K562 (cell line): ENCODE measurements around the gene CCL24. TPM values are rescaled to one million over a fixed set of nuclear protein-coding genes. Genes with fewer than 3 reads are reported as not detected.

Source experiments
- CC2D1A ChIP-seq: fragments of 450-650 bp; IDR thresholded peaks from 2 replicates; pipeline ENCODE4 v1.6.1; 2017; ENCODE audit warnings: mild to moderate bottlenecking
- CCNT2 ChIP-seq: IDR thresholded peaks from 2 replicates; pipeline ENCODE4 v1.6.1; 2011; ENCODE audit warnings: borderline replicate concordance, low read depth, mild to moderate bottlenecking, moderate library complexity, mixed read lengths, low read length; ENCODE audit not compliant: insufficient read length; ENCODE audit errors: extremely low read depth
- EP400 ChIP-seq: fragments of 450-650 bp; IDR thresholded peaks from 2 replicates; pipeline ENCODE4 v1.6.1; 2017; ENCODE audit warnings: antibody characterized with exemption, mild to moderate bottlenecking, moderate library complexity
- FOXA3 ChIP-seq, 2 experiments: fragments of 450-650 bp in 1 of 2; sonication (generic) in 1 of 2; formaldehyde crosslinking; IDR thresholded peaks in 1 of 2; conservative IDR thresholded peaks in 1 of 2; 2 replicates each; pipeline versions ENCODE4 v1.4.0 to v1.8.0; 2020 to 2022; ENCODE audit warnings: mild to moderate bottlenecking in 2 of 2, missing genetic modification reagents in 1 of 2
- GATA2 ChIP-seq: sonication (generic); formaldehyde crosslinking; IDR thresholded peaks from 2 replicates; pipeline ENCODE4 v1.4.0; 2020; ENCODE audit warnings: mild to moderate bottlenecking, missing genetic modification reagents
- MAFF ChIP-seq: IDR thresholded peaks from 2 replicates; pipeline ENCODE4 v1.6.1; 2012; ENCODE audit warnings: low read length, improper control_type of control experiment
- NEUROD1 ChIP-seq: fragments of 150-350 bp; IDR thresholded peaks from 2 replicates; pipeline ENCODE4 v1.6.1; 2014; ENCODE audit warnings: borderline replicate concordance, low read length, low read depth; ENCODE audit not compliant: partially characterized antibody
- RAD21 ChIP-seq, 2 experiments: fragments of 250-450 bp in 1 of 2; fragments of 450-650 bp in 1 of 2; sonication (Bioruptor Pico) in 1 of 2; formaldehyde crosslinking in 1 of 2; IDR thresholded peaks in 1 of 2; conservative IDR thresholded peaks in 1 of 2; 2 replicates each; pipeline versions ENCODE4 v1.4.0 to v1.8.0; 2020 to 2022; ENCODE audit warnings: mild to moderate bottlenecking in 2 of 2, moderate library complexity in 1 of 2
- TRIM28 ChIP-seq: fragments of 450-650 bp; IDR thresholded peaks from 2 replicates; pipeline ENCODE4 v1.6.1; 2017
- TSC22D4 ChIP-seq: fragments of 450-650 bp; IDR thresholded peaks from 2 replicates; pipeline ENCODE4 v1.6.1; 2016; ENCODE audit warnings: missing genetic modification characterization, missing biosample characterization, control low read depth
- ZBTB8A ChIP-seq: fragments of 450-650 bp; IDR thresholded peaks from 2 replicates; pipeline ENCODE4 v1.6.1; 2018; ENCODE audit warnings: mild to moderate bottlenecking, moderate library complexity; ENCODE audit not compliant: partially characterized antibody
- ZNF143 ChIP-seq: sonication (generic); formaldehyde crosslinking; IDR thresholded peaks from 2 replicates; pipeline ENCODE4 v1.9.0; 2022; ENCODE audit warnings: mild to moderate bottlenecking, missing genetic modification reagents
- ZNF224 ChIP-seq: sonication (generic); formaldehyde crosslinking; IDR thresholded peaks from 2 replicates; pipeline ENCODE4 v1.8.0; 2022; ENCODE audit warnings: mild to moderate bottlenecking, missing genetic modification reagents
- polyA plus RNA-seq, 8 experiments: library from polyadenylated mRNA; depleted of rRNA in 4 of 8; stranded (reverse) in 5 of 8; unstranded in 3 of 8; fragments of >200 nt; fragmentation: Nextera tagmentation in 2 of 8; fragmentation: Illumina TruSeq in 1 of 8; extraction: Ambion mirVana in 2 of 8; extraction: Trizol in 1 of 8; gene quantifications; 2 replicates each; pipeline versions ENCODE4 v1.2.1 to v1.2.3, GENCODE V29; 2011 to 2014; ENCODE audit warnings: inconsistent platforms in 1 of 8, missing spikeins in 1 of 8
- total RNA-seq, 7 experiments: library from RNA; depleted of rRNA in 6 of 7; stranded (reverse); fragments of >200 nt in 6 of 7; fragmentation: Illumina TruSeq in 2 of 7; extraction: Trizol in 2 of 7; gene quantifications; 2 replicates each; pipeline versions ENCODE4 v1.2.1 to v1.2.3, GENCODE V29; 2011 to 2021; ENCODE audit warnings: low replicate concordance in 1 of 7
- TF ChIP-seq, protein P1 (sequence below), 3 experiments: IDR thresholded peaks in 2 of 3; conservative IDR thresholded peaks in 1 of 3; 2 replicates each; pipeline ENCODE4 v1.5.1; 2011 to 2012; ENCODE audit warnings: low read length in 3 of 3, mild to moderate bottlenecking in 3 of 3, control low read depth in 2 of 3, improper control_type of control experiment in 1 of 3, inconsistent platforms in 1 of 3, low read depth in 1 of 3, mixed read lengths in 1 of 3, moderate library complexity in 1 of 3; ENCODE audit not compliant: insufficient read depth in 2 of 3
- TF ChIP-seq, protein P2 (sequence below): fragments of 450-650 bp; formaldehyde crosslinking; IDR thresholded peaks from 2 replicates; pipeline ENCODE4 v1.4.0; 2020; ENCODE audit warnings: mild to moderate bottlenecking, moderate library complexity
- TF ChIP-seq, protein P3 (sequence below): sonication (generic); formaldehyde crosslinking; IDR thresholded peaks from 2 replicates; pipeline ENCODE4 v1.8.1; 2023; ENCODE audit warnings: mild to moderate bottlenecking, missing genetic modification reagents
- TF ChIP-seq, protein P4 (sequence below): fragments of 450-650 bp; IDR thresholded peaks from 2 replicates; pipeline ENCODE4 v1.7.1; 2018; ENCODE audit warnings: mild to moderate bottlenecking, low read depth; ENCODE audit not compliant: partially characterized antibody

Gene CCL24
- total and polyA plus RNA-seq, 9 of the 15 experiments (the other 6 are each of a cell fraction or from before 2014, with no cell fraction given): 0.45 to 3.6 (median 0.95) TPM; not detected in 1

DNA sequence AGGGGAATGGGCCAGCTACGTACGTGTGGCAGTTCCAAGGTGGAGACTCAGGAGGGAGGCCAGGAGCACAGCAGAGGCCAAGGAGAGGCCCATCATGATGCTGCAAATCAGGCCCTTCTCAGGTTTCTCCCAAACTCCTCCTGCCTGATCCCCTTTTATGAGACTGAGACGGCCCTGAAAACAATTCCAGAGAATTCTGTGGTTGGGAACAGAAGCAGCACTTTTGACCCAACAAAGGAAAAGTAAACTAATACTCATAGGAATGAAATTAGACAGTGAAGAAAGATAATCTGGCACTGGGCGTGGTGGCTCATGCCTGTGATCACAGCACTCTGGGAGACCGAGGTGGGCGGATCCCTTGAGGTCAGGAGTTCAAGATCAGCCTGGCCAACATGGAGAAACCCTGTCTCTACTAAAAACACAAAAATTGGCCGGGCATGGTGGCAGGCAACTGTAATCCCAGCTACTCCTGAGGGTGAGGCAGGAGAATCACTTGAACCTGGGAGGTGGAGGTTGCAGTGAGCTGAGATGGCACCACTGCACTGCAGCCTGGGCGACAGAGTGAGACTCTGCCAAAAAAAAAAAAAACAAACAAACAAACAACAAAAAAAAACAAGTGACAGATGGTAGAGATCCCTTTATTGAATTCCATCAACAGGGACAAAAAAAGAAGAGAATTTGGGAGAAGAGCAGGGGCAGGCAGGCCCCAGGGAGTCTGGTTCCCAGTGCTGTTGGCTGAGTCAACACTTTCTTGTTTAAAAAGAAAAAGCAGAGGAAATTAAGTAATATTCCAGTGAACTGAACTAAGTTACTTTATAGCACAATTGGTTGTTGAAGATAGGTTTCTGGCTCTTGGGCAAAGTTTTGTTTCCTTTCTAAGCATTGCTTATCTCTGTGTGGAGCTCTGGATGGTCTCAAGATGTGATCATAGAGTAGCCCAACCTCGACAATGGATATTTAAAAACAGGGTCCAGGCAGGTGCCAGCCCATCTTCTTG, 41.2 kb downstream of the CCL24 start, which contains the start of gene CCL26 (continued):
- TF ChIP-seq, protein P1, sequence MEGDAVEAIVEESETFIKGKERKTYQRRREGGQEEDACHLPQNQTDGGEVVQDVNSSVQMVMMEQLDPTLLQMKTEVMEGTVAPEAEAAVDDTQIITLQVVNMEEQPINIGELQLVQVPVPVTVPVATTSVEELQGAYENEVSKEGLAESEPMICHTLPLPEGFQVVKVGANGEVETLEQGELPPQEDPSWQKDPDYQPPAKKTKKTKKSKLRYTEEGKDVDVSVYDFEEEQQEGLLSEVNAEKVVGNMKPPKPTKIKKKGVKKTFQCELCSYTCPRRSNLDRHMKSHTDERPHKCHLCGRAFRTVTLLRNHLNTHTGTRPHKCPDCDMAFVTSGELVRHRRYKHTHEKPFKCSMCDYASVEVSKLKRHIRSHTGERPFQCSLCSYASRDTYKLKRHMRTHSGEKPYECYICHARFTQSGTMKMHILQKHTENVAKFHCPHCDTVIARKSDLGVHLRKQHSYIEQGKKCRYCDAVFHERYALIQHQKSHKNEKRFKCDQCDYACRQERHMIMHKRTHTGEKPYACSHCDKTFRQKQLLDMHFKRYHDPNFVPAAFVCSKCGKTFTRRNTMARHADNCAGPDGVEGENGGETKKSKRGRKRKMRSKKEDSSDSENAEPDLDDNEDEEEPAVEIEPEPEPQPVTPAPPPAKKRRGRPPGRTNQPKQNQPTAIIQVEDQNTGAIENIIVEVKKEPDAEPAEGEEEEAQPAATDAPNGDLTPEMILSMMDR (IDR thresholded peaks at IDR 0.05 in 2 of 3, conservative IDR thresholded peaks at IDR 0.05 in 1 of 3; ENCODE audit: insufficient read depth in 2 of 3, low read depth in 1 of 3, low read length in 3 of 3): no peak
- TF ChIP-seq NEUROD1 (peak; percentile 6), EP400 (0 out of 2 replicates have a peak, but pooled peaks have one; percentile 27), MAFF (peak; percentile 21; the same call in 1 of the 2 replicates), TSC22D4 (tag) (no peak), CCNT2 (no peak), ZNF224 (no peak), RAD21 (CRISPR knock-in tag; conservative IDR thresholded peaks at IDR 0.05 in 1 of 2, IDR thresholded peaks at IDR 0.05 in 1 of 2) (no peak), FOXA3 (CRISPR knock-in tag; conservative IDR thresholded peaks at IDR 0.05 in 1 of 2, IDR thresholded peaks at IDR 0.05 in 1 of 2) (no peak), TRIM28 (no peak), ZBTB8A (no peak), ZNF143 (CRISPR knock-in tag) (no peak), CC2D1A (peak; percentile 26; the same call in 1 of the 2 replicates), GATA2 (CRISPR knock-in tag) (no peak)
- TF ChIP-seq, protein P2, sequence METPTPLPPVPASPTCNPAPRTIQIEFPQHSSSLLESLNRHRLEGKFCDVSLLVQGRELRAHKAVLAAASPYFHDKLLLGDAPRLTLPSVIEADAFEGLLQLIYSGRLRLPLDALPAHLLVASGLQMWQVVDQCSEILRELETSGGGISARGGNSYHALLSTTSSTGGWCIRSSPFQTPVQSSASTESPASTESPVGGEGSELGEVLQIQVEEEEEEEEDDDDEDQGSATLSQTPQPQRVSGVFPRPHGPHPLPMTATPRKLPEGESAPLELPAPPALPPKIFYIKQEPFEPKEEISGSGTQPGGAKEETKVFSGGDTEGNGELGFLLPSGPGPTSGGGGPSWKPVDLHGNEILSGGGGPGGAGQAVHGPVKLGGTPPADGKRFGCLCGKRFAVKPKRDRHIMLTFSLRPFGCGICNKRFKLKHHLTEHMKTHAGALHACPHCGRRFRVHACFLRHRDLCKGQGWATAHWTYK (CRISPR knock-in tag): no peak
- TF ChIP-seq, protein P3, sequence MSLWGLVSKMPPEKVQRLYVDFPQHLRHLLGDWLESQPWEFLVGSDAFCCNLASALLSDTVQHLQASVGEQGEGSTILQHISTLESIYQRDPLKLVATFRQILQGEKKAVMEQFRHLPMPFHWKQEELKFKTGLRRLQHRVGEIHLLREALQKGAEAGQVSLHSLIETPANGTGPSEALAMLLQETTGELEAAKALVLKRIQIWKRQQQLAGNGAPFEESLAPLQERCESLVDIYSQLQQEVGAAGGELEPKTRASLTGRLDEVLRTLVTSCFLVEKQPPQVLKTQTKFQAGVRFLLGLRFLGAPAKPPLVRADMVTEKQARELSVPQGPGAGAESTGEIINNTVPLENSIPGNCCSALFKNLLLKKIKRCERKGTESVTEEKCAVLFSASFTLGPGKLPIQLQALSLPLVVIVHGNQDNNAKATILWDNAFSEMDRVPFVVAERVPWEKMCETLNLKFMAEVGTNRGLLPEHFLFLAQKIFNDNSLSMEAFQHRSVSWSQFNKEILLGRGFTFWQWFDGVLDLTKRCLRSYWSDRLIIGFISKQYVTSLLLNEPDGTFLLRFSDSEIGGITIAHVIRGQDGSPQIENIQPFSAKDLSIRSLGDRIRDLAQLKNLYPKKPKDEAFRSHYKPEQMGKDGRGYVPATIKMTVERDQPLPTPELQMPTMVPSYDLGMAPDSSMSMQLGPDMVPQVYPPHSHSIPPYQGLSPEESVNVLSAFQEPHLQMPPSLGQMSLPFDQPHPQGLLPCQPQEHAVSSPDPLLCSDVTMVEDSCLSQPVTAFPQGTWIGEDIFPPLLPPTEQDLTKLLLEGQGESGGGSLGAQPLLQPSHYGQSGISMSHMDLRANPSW (CRISPR knock-in tag): no peak
- TF ChIP-seq, protein P4, sequence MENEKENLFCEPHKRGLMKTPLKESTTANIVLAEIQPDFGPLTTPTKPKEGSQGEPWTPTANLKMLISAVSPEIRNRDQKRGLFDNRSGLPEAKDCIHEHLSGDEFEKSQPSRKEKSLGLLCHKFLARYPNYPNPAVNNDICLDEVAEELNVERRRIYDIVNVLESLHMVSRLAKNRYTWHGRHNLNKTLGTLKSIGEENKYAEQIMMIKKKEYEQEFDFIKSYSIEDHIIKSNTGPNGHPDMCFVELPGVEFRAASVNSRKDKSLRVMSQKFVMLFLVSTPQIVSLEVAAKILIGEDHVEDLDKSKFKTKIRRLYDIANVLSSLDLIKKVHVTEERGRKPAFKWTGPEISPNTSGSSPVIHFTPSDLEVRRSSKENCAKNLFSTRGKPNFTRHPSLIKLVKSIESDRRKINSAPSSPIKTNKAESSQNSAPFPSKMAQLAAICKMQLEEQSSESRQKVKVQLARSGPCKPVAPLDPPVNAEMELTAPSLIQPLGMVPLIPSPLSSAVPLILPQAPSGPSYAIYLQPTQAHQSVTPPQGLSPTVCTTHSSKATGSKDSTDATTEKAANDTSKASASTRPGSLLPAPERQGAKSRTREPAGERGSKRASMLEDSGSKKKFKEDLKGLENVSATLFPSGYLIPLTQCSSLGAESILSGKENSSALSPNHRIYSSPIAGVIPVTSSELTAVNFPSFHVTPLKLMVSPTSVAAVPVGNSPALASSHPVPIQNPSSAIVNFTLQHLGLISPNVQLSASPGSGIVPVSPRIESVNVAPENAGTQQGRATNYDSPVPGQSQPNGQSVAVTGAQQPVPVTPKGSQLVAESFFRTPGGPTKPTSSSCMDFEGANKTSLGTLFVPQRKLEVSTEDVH: no peak
